Esophagus squamous epithelium (tissue), 5 donors: Measurements from ENCODE around the gene ZSCAN10. TPM values are rescaled to one million over a fixed set of nuclear protein-coding genes. Genes with fewer than 3 reads are reported as not detected.
"Not testable (repeated sequence)": the region's sequence is repeated elsewhere in the genome, so short reads cannot be mapped to it uniquely, and the experiment has no call there.

Source experiments
- DNase-seq: peaks from one replicate; lab custom pipeline; 2025; lab: John Stamatoyannopoulos, UW
- H3K27ac ChIP-seq, 4 donors: fragments of 200-600 bp; sonication (generic); one replicate each; pipeline ENCODE4 v1.5.1; 2016 to 2019; ENCODE audit warnings: mild to moderate bottlenecking in 1 of 4
- H3K27me3 ChIP-seq, 4 donors: fragments of 200-600 bp; sonication (generic); 1 replicate in 3 of 4; 2 replicates in 1 of 4; pipeline versions ENCODE4 v1.5.1 to v1.6.0; 2017 to 2021; ENCODE audit warnings: antibody characterized with exemption in 1 of 4
- H3K36me3 ChIP-seq, 3 donors: fragments of 200-600 bp; sonication (generic); one replicate each; pipeline ENCODE4 v1.5.1; 2016 to 2019
- H3K4me1 ChIP-seq, 3 donors: fragments of 200-600 bp; sonication (generic); one replicate each; pipeline ENCODE4 v1.5.1; 2017 to 2019
- H3K4me3 ChIP-seq, 4 donors: fragments of 200-600 bp; sonication (generic); 1 replicate in 3 of 4; 2 replicates in 1 of 4; pipeline ENCODE4 v1.5.1; 2016 to 2019; ENCODE audit warnings: mild to moderate bottlenecking in 2 of 4, moderate library complexity in 1 of 4
- H3K9me3 ChIP-seq, 3 donors: fragments of 200-600 bp; sonication (generic); one replicate each; pipeline ENCODE4 v1.5.1; 2016 to 2019
- POLR2A ChIP-seq, 4 donors: fragments of 450-650 bp; IDR thresholded peaks; one replicate each; pipeline ENCODE4 v1.6.1; 2017; ENCODE audit warnings: antibody characterized with exemption in 4 of 4, mild to moderate bottlenecking in 4 of 4, moderate library complexity in 3 of 4
- WGBS, 2 donors: methylation state at CpG; one replicate each; pipeline ENCODE4 v1.1.5; 2018; 5-methylcytosine and 5-hydroxymethylcytosine counted together
- intact Hi-C: fragments of 100-400 bp; cut with DNase I; formaldehyde crosslinking; loops from one replicate; pipeline ENCODE4 v1.15.0; 2022
- total RNA-seq, 4 donors: library from RNA; depleted of rRNA; stranded (reverse); fragments of >200 nt; gene quantifications; one replicate each; pipeline ENCODE4 v1.1.0, GENCODE V29; 2016
- TF ChIP-seq, protein P1 (sequence below), 6 experiments: fragments of 450-650 bp in 4 of 6; fragments of 200-600 bp in 2 of 6; sonication (generic) in 2 of 6; IDR thresholded peaks; one replicate each; pipeline ENCODE4 v1.5.1; 2016 to 2019; ENCODE audit warnings: antibody characterized with exemption in 6 of 6, mild to moderate bottlenecking in 4 of 6, moderate library complexity in 4 of 6
- donor health status: DM: yes; HTN: yes; CAD: no.

ZSCAN10 gene
- total RNA-seq, 4 donors from 2014 or later, result not detected

DNA sequence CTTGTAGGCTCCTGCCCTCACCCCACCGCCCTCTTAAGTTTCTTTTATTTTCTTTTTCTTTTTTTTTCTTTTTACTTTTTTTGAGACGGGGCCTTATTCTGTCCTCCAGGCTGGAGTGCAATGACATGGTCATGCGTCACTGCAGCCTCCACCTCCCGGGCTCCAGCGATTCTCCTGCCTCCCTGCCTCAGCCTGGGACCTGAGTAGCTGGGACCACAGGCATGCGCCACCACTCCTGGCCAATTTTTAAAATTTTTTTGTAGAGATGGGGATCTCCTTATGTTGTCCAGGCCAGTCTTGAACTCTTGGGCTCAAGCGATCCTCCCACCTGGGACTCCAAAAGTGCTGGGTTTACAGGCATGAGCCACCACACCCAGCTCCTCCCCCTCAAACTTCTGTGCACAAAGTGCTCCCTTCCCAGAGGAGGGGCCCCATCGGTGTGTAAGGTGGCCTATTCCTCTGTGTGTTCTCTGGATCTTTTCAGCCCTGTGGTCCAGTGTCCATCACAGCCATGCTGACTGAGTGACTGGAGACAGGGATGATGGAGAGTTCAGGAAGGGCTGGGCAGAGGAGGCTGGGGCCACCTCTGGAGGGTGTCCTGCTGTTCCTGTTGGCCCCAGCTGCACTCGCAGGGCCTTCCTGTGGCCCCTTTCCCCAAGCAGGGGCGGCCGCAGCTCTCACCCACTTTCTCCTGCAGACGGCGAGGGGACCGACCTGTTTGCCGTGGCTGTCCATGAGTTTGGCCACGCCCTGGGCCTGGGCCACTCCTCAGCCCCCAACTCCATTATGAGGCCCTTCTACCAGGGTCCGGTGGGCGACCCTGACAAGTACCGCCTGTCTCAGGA is 42.5 kb downstream of the ZSCAN10 start:
- H3K27ac ChIP-seq, result no peak overlapping the region
- 75 to 77% methylated on average over 6 to 9 of the region's 19 CpGs for WGBS, 2 donors
- H3K27me3 ChIP-seq, result peaks cover 0 to 17% (median 0%) of the 10 kb centered on the region in 4 donors
- H3K4me3 ChIP-seq, result no peak overlapping the region
- DNase-seq, result no peak
- H3K36me3 ChIP-seq, result no peaks in the 10 kb centered on the region
- intact Hi-C loops, result loop anchor here (5.0 kb wide), 1 partner anchor 71 kb away; no protein-coding TSS in a partner anchor
- no peak for TF ChIP-seq POLR2A (IDR thresholded peaks at IDR 0.05)
- TF ChIP-seq, protein P1, sequence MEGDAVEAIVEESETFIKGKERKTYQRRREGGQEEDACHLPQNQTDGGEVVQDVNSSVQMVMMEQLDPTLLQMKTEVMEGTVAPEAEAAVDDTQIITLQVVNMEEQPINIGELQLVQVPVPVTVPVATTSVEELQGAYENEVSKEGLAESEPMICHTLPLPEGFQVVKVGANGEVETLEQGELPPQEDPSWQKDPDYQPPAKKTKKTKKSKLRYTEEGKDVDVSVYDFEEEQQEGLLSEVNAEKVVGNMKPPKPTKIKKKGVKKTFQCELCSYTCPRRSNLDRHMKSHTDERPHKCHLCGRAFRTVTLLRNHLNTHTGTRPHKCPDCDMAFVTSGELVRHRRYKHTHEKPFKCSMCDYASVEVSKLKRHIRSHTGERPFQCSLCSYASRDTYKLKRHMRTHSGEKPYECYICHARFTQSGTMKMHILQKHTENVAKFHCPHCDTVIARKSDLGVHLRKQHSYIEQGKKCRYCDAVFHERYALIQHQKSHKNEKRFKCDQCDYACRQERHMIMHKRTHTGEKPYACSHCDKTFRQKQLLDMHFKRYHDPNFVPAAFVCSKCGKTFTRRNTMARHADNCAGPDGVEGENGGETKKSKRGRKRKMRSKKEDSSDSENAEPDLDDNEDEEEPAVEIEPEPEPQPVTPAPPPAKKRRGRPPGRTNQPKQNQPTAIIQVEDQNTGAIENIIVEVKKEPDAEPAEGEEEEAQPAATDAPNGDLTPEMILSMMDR (IDR thresholded peaks at IDR 0.05), result no peak
- H3K9me3 ChIP-seq, result no peaks in the 10 kb centered on the region
- H3K4me1 ChIP-seq, result peaks cover 16 to 35% (median 16%) of the 10 kb centered on the region in 3 donors

- H3K4me3 ChIP-seq, H3K9me3 ChIP-seq, DNase-seq, H3K36me3 ChIP-seq, H3K27ac ChIP-seq: not testable (repeated sequence)
- Histone ChIP-seq H3K4me1 (peaks cover 16 to 35% (median 16%) of the 10 kb centered on the region in 3 donors), H3K27me3 (peaks cover 0 to 25% (median 0%) of the 10 kb centered on the region in 4 donors)
- no CpG with 5 or more reads among the region's 9 CpGs for WGBS, 2 donors
- intact Hi-C loops, result loop anchor here (5.0 kb wide), 1 partner anchor 72 kb away; no protein-coding TSS in a partner anchor
Observed at GRCh38 chr16:3055734-3056115, 43.4 kb downstream of the ZSCAN10 start.

DNA sequence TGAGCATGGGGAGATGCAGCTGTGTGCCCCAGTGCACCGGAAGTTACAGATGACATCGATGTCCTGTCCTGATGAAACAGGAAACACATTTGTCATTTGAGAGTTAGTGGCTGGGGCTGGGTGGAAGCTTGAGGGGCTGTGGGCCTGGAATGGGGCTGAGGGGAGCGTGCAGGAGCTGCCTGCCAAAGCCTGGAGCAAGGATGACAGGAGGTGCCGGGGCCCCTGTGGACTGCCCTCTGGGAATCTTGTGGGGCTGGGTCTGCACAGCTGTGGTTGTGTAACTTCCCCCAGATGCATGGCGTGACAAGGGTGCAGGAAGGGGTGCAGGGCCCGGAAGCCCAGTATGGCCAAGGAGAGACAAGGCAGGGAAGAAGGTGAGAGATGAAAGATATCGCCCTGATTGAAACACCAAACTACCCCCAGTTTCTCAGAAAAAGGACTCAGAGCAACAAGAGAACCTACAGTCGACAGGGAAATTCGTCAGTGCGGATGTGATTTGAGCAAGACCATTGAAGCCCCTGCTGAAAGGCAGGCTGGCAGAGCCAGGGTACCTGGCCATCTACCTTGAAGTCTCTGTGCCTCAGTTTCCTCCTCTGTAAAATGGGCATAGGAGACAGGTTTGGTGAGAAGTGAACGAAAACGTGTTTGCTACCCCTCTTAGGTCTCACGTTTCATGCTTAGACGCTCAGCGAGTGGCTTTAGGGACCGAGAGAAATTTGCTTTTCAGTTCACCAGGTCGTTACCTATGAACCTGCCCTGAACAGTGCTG is 43.9 kb downstream of the ZSCAN10 start:
- H3K36me3 ChIP-seq, result no peaks in the 10 kb centered on the region
- WGBS, 2 donors, result 67 to 76% methylated on average over 12 to 17 of the region's 17 CpGs
- no peaks in the 10 kb centered on the region for H3K9me3 ChIP-seq
- no peak for DNase-seq
- H3K4me1 ChIP-seq, result peaks cover 16 to 35% (median 16%) of the 10 kb centered on the region in 3 donors
- no peak overlapping the region for H3K4me3 ChIP-seq
- intact Hi-C loops, result loop anchor here (5.0 kb wide), 1 partner anchor 72 kb away; no protein-coding TSS in a partner anchor
- peaks cover 0 to 31% (median 0%) of the 10 kb centered on the region in 4 donors for H3K27me3 ChIP-seq
- no peak overlapping the region for H3K27ac ChIP-seq
- TF ChIP-seq POLR2A (IDR thresholded peaks at IDR 0.05), result no peak
- TF ChIP-seq, protein P1 (IDR thresholded peaks at IDR 0.05), result no peak

- H3K9me3 ChIP-seq, H3K36me3 ChIP-seq, H3K27ac ChIP-seq, DNase-seq, intact Hi-C loops, H3K4me3 ChIP-seq: not testable (repeated sequence)
- Histone ChIP-seq H3K4me1 (peaks cover 5 to 17% (median 8%) of the 10 kb centered on the region in 3 donors), H3K27me3 (peaks cover 0 to 45% (median 0%) of the 10 kb centered on the region in 4 donors)
- no CpG with 5 or more reads among the region's 13 CpGs for WGBS, 2 donors
Observed at GRCh38 chr16:3053330-3053710, 45.8 kb downstream of the ZSCAN10 start.

DNA sequence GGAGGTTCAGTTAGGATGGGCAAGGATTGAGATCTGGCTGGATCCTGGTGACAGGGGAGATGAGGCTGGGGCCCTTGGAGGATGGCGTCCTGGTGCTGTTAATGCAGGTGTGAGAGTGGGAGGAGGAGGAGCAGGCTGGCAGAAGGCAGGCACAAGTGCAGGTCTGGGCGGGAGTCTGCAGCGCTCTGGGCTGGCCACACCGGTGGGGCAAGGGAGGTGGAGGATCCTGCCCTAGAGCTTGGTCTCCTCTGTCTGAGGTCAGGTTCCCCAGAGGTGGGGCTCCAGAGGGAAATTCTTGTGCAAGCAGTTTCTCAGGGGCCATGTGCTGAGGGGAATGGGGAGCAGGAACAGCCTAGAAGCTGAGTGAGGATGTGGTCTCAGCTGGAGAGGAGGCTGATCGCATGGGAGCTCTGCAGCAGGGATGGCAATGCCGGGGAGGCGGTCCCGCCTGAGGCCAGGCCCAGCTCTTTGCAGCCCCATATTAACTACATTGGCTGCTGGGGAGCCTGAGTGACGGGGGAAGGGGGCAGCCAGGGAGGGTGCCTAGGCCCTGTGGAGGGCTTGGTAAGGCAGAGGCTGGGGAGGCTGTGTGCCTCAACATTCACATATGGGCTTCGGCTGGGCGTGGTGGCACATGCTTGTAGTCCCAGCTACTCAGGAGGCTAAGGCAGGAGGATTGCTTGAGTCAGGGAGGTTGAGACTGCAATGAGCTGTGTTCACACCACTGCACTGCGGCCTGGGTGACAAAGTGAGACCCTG is 46.3 kb downstream of the ZSCAN10 start:
- H3K36me3 ChIP-seq, H3K9me3 ChIP-seq, intact Hi-C loops, DNase-seq, H3K4me3 ChIP-seq, H3K27ac ChIP-seq: not testable (repeated sequence)
- H3K4me1 ChIP-seq, result peaks cover 0 to 11% (median 2%) of the 10 kb centered on the region in 3 donors
- peaks cover 0 to 45% (median 0%) of the 10 kb centered on the region in 4 donors for H3K27me3 ChIP-seq
- WGBS, 2 donors, result 17 to 100% methylated on average over 3 to 4 of the region's 12 CpGs

DNA sequence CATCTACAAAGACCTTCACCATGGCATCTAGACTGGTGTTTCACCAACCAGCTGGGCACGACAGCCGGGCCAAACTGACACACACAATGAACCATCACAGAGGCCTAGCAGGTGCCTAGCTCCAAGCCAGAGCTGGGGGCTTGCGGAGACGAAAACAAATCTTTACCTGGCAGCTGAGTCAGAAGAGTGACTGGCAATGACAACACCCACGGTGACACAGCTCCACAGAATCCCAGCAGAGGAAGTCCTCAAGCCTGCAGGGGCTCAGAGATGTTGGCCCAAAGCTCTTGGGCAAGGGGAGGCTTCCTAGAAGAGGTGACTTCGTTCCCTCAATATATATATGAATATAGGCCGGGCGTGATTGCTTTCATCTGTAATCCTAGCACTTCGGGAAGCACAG is 47.6 kb downstream of the ZSCAN10 start:
- intact Hi-C loops, result no loop called here
- DNase-seq, result no peak
- no peaks in the 10 kb centered on the region for H3K36me3 ChIP-seq
- H3K27ac ChIP-seq, result no peak overlapping the region
- WGBS, 2 donors, result 36 to 53% methylated on average over 4 to 6 of the region's 9 CpGs
- TF ChIP-seq POLR2A (IDR thresholded peaks at IDR 0.05), result no peak
- TF ChIP-seq, protein P1 (IDR thresholded peaks at IDR 0.05), result no peak
- no peak overlapping the region for H3K4me3 ChIP-seq
- H3K9me3 ChIP-seq, result no peaks in the 10 kb centered on the region
- H3K27me3 ChIP-seq, result peaks cover 4 to 58% (median 7%) of the 10 kb centered on the region in 4 donors
- peaks cover 5 to 15% (median 7%) of the 10 kb centered on the region in 3 donors for H3K4me1 ChIP-seq
